HG02571 (cell line): ENCODE measurements around the gene WRAP73.

Experiments used
- ATAC-seq: cut with Tn5 transposase; IDR thresholded peaks from one replicate; pipeline ENCODE4 v1.9.1; 2021; ENCODE audit warnings: mild to moderate bottlenecking, moderate library complexity; ENCODE audit not compliant: unreplicated experiment

Gene WRAP73

DNA sequence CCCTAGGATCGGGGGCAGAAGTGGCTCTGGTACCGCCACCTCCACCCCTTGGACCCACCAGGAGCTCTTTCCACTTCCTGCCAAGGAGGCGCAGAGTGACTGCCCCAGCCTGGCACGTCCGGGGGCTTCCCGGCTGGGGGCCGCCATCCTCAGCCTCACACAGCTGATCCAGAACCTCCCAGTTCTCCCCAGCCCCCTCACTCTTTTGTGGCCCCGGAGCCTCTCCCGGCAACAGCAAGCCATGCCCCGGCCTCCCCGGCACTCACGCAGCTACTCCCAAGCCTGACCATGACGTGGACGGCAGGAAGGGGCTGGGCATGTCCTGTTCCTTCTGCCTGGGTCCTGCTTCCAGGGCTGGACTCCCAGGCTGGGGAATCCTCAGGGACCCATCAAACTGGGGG, 19.5 kb upstream of the WRAP73 start:
- ATAC-seq = no peak

DNA sequence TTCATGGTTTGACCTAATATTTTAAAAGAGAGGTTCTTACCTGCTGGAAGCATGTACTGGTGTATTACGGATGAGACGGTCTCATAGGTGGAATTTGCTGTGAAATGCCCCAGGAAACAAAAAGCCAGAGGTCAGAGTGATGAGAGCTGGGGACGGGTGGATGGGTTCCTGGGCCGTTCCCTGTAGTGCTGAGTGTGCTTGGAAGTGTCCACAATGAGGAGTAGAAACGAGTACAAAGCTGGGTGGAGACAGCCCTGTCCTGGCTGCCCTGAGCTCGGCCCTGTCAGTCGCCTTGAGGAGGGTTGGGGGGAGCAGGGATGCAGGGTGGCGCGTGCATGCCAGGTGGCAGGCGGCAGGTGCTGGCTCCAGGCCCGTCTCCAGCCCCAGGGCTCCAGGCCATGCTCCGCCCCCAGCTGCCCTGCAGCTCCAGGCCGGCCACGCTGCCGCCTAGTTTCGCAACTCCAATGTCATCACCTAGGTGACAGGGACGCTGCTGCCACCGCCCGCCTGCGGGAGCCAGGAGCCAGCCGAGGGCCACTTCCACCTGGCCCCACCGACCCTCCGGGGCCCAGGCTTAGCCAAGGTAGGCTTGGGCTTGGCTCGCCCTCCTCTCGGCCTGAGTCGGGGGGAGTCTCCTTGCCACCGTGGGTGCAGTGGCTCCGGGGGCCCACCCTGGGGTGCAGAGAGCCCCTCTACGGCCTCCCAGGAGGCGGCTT, 18.8 kb upstream of the WRAP73 start:
- no peak for ATAC-seq

DNA sequence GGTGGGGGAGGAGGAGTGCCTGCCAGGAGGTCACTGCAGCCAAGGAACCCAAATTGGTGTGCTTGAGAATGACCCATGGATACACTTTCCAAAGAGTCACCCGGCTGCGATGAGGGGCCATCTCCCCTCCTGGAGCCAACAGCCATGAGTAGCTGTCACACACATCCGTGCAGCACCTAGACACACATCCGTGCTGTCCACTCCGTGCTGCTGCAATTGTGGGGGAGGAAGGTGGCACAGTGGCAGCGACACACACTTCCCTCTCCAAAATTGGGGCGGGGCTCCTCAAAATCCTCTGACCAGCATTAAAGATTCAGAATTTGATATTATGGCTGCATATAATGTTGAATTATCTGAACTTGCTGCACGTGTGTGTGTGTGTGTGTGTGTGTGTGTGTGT, 18.2 kb upstream of the WRAP73 start:
- ATAC-seq = no peak

DNA sequence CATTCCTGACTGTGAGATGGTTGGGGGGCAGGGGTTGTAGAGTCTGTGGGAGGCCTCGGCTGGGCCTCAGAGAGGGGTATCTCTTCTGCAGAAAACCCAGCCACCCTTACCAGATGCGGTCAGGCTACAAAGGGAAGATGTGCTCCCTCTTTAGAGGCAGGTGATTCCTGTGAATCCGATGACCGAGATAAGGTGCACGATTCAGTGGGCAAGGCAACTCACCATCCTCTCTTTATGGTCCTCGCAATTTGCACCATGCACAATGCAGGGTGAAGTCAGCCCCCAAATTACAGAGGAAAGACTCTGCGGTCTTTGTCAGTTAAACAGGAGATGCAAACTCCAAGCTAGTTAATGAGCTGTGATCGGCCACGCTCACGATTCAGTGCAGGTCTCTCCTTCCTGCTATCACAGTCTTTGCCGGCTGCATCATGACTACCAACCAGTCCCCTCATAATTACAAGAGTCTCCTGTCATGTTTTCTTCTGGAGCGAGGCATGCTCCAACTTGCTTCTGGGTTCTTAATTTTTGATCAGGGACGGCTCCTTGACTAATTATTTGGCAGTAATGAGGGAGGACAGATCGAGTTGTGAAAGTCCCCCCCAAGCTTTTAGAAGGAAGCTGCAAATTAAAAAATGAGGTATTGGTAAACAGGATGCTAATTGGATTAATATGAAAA, 14.9 kb upstream of the WRAP73 start:
- ATAC-seq = no peak

DNA sequence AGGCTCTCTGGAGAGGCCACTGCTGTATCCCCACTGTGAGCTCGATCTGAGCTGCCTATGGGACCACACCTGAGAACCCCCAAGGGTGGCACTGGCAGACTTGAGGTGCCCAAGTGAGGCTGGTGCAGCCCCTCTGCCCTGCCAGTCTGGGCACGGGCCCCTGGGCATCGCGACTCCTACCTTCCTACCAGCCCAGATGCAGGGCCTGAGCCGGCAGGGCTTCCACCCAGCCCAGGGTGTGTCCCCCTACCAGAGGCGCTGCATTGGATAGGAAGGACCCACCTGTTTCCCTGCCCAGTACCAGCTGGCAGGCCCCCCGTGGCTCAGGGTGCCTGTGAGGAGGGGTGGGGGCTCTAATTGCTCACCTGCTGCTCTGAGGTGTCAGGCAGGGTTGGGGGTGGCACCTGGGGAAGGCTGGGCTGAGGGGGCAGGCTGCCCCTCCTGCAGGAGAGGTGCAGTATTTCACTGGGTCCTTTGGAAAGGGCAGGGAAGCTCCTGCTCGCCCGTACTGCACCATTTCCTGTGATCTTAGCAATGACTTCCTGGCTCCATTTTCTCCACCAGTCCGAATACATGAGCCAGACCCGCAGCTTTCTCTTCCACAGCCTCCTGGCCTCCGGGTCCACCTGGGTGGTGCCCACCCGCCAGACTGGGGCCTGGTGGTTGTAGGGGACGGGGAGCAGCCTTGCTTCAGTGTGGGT, 14.2 kb upstream of the WRAP73 start:
- ATAC-seq = no peak

DNA sequence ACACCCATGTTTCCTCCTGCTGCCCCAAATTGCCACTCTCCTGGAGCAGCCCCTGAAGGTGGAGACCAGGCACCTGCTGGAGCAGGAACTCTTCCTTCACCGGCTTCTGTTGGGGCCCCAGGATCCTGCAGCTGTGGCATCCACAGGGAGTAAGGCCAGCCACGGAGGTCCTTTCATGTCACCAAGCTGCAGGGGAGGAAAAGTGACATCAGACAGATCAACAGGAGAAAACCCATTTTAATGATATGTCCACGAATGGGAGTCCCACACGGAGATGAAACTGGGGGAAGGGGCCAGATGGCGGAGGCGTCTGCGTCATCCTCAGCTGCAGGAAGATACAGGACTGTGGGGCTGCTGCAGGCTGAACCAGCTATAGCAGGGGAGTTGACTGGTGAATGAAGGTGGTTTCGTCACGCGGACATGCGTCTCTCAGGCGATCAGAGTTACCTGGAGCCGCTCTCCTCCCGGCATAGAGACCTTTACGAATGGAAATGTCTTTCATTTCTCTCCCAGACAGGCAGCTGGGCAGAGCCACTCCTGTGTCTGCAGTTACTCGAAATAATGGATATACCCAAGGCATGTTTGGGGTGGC, 12.3 kb upstream of the WRAP73 start:
- ATAC-seq = no peak

DNA sequence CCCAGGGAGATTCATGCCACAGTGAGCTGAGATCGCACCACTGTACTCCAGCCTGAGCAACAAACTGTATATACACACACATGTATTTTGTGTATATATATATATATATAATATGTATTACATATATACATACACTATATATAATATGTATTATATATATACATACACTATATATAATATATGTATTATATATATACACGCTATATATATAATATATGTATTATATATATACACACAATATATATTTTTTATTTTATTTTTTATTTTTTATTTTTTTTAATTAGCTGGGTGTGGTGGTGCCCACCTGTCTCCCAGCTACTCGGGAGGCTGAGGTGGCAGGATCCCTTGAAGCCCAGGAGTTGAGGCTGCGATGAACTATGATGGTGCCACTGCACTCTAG, 11.7 kb upstream of the WRAP73 start:
- no peak for ATAC-seq

DNA sequence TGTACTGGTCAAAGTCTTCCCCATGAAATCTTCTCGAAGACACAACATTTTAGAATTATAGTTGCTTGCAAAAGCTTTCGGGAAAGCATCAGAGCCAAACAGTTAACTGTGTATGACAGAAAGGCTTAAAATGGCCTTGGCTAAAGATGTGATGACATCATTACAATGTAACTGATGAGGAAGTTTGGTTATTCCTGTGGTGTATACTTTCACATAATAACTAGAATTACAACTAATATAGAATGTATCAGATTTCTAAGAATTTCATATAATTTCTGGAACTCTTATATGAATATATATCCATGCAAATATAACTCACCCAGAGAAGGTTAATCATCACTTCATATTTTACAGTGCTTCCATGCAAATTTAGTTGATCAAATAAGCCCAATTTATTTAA, 10.8 kb upstream of the WRAP73 start:
- ATAC-seq = no peak

DNA sequence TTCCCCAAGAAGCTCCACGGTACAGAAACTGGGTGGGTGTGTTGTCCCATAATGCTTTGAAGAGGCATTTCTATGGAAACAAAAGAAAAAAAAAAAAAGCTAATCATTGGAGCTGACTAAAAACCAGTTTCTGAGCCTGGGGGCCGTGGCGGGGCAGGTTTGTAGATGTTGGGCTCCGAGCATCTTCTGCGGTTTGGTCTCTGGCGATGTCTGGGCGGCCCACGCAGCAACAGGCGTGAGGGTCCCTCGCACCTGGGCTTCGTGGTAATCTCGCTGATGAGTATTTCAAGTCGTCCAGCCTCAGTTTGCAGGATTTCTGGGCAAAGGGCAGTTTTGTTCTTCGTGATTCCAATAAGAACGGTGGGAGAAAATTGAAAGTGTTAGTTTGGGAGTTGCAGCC, 9.2 kb upstream of the WRAP73 start:
- ATAC-seq = no peak

DNA sequence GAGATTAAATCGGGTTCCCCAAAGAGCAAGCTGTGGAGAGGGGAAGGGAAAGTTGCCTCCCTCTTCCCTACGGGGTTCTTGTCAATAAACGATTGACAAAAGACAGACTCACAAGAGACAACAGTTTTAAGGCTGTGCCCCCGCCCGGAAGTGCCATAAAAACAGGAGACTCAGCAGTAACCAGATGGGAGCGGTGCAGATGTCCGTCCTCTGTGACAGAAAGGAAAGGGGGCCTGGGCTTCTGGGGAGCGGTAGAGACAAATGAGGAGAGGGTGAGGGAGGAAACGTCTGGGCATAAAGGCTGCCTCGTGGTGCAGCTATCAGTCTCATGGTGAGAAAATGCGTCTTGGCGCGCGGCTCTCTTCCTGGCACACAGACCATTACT, 8.3 kb upstream of the WRAP73 start:
- no peak for ATAC-seq

DNA sequence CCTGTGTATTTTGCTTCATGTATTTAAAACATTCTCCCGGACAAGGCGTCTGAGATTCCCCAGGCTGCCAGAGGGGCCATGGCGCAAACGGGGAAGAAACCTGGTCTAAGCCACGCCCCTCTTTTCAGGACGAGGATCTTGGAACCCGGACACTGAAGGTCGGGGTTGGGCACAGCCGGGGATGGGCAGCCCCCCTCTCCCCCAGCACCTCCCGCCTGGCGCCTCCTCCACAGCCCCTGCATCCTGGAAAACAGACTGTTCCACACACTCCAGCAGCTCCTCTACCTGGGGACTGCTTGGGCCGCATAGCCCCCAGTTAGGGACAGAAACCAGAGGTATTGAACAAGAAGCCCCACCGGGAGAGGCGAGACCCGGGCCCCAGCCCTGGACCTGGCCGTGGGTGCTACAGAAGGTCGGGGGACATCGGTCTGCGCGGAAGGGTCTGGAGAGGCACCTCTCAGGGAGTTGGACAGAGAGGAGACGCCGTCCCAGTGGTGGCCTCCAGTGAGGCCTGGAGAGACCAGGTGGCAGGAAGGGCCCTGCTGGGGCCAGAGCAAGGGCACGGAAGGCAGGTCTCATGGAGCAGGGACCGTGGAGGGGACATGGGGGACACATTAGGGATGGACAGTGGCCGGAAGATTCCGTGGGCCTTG, 7.8 kb upstream of the WRAP73 start:
- no peak for ATAC-seq

DNA sequence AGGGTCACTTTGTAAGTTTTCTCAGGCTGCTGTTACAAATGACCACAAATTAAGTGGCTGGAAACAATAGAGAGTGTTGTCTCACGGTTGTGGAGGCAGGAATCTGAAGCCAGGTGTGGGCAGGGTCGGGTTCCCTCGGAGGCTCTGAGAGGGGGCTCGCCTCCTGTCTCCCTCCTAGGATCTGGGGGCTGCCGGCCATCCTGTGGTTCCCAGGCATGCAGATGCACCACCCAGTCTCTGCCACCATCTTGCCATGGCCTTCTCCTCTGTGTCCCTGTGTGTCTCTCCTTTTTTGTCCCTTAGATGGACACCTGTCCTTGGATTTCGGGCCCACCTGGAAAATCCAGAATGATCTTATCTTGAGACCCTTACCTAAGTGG, 7.2 kb upstream of the WRAP73 start:
- ATAC-seq = no peak

DNA sequence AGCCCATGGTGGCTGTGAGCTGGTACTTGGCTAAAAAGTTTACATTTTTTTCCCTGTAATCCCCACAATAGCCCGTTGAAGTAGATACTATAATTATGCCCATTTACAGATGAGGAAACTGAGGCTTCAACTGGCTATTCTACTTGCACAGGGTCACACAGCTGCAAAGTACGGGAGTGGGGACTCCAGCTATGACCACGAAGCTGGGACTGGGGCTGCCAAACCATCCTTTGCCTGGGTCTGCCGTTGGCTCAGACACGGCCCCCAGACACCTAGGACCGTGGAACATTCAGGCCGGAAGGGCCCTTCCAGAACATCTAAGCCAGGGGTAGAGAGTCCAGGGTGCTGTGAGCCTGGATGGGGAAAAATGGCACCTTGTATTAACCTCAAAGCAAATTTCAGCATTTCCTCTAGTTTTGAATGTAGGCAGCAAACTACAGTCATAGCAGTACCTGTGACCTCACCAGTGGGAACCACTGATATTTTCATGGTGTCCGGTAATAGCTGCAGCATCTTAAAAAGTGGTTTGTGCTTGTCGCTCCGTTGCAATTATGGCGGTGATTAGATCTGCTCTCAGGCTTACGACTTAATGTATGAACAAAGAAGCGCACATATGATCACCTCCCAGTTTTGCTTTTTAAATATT, 6.7 kb upstream of the WRAP73 start:
- peak; percentile 43 for ATAC-seq

DNA sequence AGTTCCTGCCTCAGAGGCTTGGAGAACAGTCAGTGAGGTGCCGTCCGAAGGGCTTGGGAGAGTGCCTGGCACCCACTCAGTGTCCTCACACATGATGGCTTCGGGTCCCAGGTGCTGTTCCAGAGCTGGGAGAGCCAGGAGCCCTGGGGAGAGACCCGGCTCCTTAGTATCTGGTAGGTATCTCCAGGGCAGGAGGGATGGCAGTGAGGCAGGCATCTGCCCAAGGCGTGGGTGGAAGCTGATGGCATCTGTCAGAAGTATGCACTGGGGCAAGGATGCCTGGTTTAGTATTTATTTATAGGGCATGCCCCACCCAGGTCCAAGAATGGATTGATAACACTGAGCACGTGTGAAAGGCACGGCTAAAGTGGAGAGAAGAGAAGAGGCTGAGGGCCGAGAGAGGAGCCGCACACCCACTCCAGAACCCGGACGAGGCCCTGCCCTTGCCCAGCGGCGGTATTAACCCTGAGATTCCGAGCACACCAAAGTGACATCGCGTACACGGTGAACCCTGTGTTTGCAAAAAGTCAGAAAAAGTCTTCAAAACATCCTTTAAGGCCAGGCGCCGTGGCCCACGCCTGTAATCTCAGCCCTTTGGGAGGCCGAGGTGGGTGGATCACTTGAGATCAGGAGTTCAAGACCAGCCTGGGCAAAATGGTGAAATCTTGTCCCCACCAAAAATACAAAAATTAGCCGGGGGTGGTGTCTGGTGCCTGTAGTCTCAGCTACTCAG, 4.8 kb upstream of the WRAP73 start:
- ATAC-seq = no peak

DNA sequence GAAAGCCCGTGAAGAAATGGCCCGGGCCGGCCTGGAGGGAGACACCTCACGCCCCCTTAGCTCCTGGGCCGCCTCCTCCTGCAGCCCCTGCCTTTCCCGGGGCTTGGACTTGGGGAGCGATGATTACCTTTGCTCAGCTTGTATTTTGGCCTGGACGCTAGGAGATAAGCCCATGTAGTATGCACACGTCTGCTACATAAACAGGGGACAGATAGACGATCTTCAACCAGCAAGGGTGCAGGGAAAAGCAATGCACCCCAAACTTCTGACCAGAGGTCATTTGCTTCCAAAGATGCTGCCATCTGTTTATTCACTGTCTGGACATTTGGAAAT, 3.3 kb upstream of the WRAP73 start:
- no peak for ATAC-seq

DNA sequence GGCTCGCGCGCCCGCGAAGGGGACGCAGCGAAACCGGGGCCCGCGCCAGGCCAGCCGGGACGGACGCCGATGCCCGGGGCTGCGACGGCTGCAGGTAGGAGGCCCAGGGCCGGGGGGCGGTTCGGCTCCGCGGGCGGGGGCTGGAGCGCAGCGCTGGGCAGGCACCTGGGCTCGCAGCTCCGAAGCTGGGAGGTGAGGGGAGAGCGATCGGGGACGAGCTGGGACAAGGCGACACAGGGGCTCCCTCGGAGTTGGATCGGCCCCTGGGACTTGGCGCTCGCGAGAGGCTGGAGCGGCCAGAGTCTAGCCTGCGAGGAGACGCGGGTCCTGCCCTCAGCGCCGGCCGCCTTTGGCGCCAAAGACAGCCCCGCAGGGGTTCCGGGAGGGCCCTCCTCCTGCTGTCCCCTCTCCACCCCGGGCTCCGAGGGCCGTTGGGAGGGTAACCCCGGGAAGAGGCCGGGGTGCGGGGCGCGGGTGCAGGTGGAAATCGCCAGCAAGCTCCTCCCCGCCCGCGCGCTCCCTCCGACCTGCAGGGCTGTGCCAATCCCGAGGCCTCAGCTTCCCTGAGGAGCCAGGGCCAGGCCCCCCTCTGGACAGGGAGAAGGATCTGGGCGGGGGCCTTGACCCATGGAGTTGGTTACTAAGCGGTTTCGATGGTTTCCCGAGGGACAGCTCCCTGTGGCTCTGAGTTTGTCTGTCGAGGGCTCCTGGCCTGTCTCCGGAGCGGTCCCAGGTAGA, 2.8 kb upstream of the WRAP73 start:
- ATAC-seq = peak; percentile 3

DNA sequence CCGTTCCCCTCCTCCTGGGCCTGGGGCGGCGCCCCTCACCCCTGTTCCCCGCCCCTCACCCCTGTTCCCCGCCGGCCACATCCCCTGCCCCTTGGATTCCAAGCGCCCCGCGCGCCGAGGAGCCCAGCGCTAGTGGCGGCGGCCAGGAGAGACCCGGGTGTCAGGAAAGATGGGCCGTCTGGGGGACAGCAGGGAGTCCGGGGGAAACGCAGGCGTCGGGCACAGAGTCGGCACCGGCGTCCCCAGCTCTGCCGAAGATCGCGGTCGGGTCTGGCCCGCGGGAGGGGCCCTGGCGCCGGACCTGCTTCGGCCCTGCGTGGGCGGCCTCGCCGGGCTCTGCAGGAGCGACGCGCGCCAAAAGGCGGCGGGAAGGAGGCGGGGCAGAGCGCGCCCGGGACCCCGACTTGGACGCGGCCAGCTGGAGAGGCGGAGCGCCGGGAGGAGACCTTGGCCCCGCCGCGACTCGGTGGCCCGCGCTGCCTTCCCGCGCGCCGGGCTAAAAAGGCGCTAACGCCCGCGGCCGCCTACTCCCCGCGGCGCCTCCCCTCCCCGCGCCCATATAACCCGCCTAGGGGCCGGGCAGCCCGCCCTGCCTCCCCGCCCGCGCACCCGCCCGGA, 2.1 kb upstream of the WRAP73 start, which contains the start of gene TP73:
TSS of gene TP73 (plus strand) at position 587 of the 618 bp plus-strand sequence. CDS start 29,850 bp downstream, outside the sequence.
- ATAC-seq = peak; percentile 34

DNA sequence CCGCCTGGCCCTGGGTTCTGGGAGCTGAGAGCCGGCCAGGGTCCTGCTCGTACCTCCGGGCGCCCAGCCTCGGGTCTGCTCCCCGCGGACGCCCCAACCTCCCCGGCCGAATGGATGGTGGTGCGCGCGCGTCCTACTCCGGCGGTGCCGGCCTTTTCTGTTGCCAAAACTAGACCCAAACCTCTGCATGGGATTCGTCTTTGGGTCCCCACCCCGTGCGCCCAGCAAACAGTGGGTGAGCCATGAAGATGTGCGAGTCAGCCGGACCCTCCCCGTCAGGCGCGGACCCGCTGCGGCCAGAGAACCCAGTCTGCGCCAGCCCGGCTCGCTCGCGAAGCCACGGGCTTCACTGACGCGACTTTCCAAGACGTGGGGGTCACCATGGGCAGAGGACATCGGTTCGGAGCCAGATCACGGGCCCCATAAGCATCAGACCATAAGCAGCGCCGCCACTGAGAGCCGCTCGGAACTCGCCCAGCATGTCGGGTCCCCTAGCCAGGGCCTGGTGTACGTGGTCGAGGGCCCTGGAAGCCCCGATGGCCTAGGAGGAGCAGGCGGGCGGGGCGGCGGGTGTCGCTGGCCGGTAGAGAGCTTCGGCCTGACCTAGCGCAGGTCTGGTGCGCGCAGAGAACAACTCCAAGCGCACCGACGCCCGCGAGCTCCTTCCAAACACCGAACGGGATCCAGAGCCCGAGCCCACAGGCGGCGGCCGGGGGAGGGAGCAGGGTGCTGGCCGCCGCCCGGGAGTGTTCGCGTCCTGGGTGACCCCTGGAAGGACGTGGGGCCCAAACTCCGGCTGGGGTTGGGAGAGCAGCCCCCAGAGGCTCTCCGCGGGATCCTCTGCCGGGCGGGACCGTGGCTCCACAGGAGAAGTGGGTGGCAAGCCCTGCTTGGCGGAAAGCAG, 1.4 kb upstream of the WRAP73 start:
- ATAC-seq = no peak
